GM23338 (cell line): ENCODE results near the gene INPP5A. TPM values are rescaled to one million over a fixed set of nuclear protein-coding genes. Genes with fewer than 3 reads are reported as not detected.
A peak's percentile ranks its signal among the peaks of the same experiment; 100 is the strongest.

Source experiments
- ATAC-seq: fragments of 200-7000 bp; cut with Tn5 transposase; 3 replicates; pipeline ENCODE4 v1.9.1; 2020
- DNase-seq: peaks from one replicate; pipeline ENCODE4 v3.0.0-alpha.2; 2015; ENCODE audit warnings: low spot score
- H2AFZ ChIP-seq: fragments of 200-600 bp; sonication (generic); 2 replicates; pipeline ENCODE4 v1.8.0; 2016; ENCODE audit warnings: antibody characterized with exemption, mild to moderate bottlenecking, moderate library complexity
- H3F3A ChIP-seq: fragments of 200-600 bp; sonication (generic); replicated peaks from 2 replicates; pipeline ENCODE4 v1.8.0; 2017; ENCODE audit warnings: antibody characterized with exemption, mixed run types, low read depth
- H3K27ac ChIP-seq: fragments of 200-600 bp; sonication (generic); 2 replicates; pipeline ENCODE4 v1.6.1; 2016; ENCODE audit warnings: low read depth
- H3K27me3 ChIP-seq: fragments of 200-600 bp; sonication (generic); 2 replicates; pipeline ENCODE4 v1.8.0; 2016; ENCODE audit warnings: mild to moderate bottlenecking, mixed run types, moderate library complexity; ENCODE audit not compliant: insufficient read depth
- H3K36me3 ChIP-seq: fragments of 200-600 bp; sonication (generic); 2 replicates; pipeline ENCODE4 v1.8.0; 2016; ENCODE audit warnings: mild to moderate bottlenecking; ENCODE audit not compliant: insufficient read depth
- H3K4me1 ChIP-seq: fragments of 200-600 bp; sonication (generic); 2 replicates; pipeline ENCODE4 v1.8.0; 2016; ENCODE audit warnings: mild to moderate bottlenecking, moderate library complexity; ENCODE audit not compliant: insufficient read depth
- H3K4me2 ChIP-seq: fragments of 200-600 bp; sonication (generic); 2 replicates; pipeline ENCODE4 v1.7.1; 2017; ENCODE audit warnings: mixed run types
- H3K4me3 ChIP-seq: fragments of 200-600 bp; sonication (generic); 2 replicates; pipeline ENCODE4 v1.6.1; 2016; ENCODE audit warnings: mixed run types
- H3K79me2 ChIP-seq: fragments of 200-600 bp; sonication (generic); replicated peaks from 2 replicates; pipeline ENCODE4 v1.8.0; 2017; ENCODE audit warnings: mild to moderate bottlenecking; ENCODE audit not compliant: insufficient read depth
- H3K9me2 ChIP-seq: fragments of 200-600 bp; sonication (generic); 2 replicates; pipeline ENCODE4 v1.8.0; 2017; ENCODE audit not compliant: insufficient read depth
- H4K20me1 ChIP-seq: fragments of 200-600 bp; sonication (generic); replicated peaks from 2 replicates; pipeline ENCODE4 v1.8.0; 2017; ENCODE audit warnings: mild to moderate bottlenecking; ENCODE audit not compliant: insufficient read depth
- H3K27ac Mint-ChIP-seq: 2 replicates; pipeline ENCODE4 v1.8.0; 2020; ENCODE audit warnings: inconsistent platforms, mild to moderate bottlenecking, moderate library complexity, mixed read lengths
- H3K27me3 Mint-ChIP-seq: 3 replicates; pipeline ENCODE4 v1.8.0; 2022; ENCODE audit warnings: low read depth, mild to moderate bottlenecking, moderate library complexity, mixed read lengths, inconsistent platforms; ENCODE audit not compliant: insufficient read depth, poor library complexity
- H3K36me3 Mint-ChIP-seq: 3 replicates; pipeline ENCODE4 v1.8.0; 2021; ENCODE audit warnings: low read depth, mild to moderate bottlenecking, inconsistent platforms, moderate library complexity, mixed read lengths
- H3K4me1 Mint-ChIP-seq: 3 replicates; pipeline ENCODE4 v1.8.0; 2020; ENCODE audit warnings: mild to moderate bottlenecking, inconsistent platforms, mixed read lengths
- H3K4me3 Mint-ChIP-seq: 3 replicates; pipeline ENCODE4 v1.8.0; 2021; ENCODE audit warnings: moderate library complexity, mild to moderate bottlenecking, inconsistent platforms, mixed read lengths
- H3K9me3 Mint-ChIP-seq: 3 replicates; pipeline ENCODE4 v1.8.0; 2020; ENCODE audit warnings: moderate library complexity, mild to moderate bottlenecking, inconsistent platforms, mixed read lengths
- CREB1 ChIP-seq: fragments of 250-450 bp; sonication (Bioruptor Pico); IDR thresholded peaks from 2 replicates; pipeline ENCODE4 v1.5.0; 2020; ENCODE audit warnings: low read depth, mild to moderate bottlenecking, moderate library complexity
- EZH2 ChIP-seq: fragments of 200-600 bp; sonication (generic); IDR thresholded peaks from one replicate; pipeline ENCODE4 v1.8.0; 2017; ENCODE audit warnings: antibody characterized with exemption, mild to moderate bottlenecking, low read depth; ENCODE audit not compliant: unreplicated experiment
- EZH2phosphoT487 ChIP-seq: fragments of 200-600 bp; sonication (generic); IDR thresholded peaks from one replicate; pipeline ENCODE4 v1.8.1; 2018; ENCODE audit warnings: antibody characterized with exemption; ENCODE audit not compliant: unreplicated experiment
- JUNB ChIP-seq: IDR thresholded peaks from one replicate; pipeline ENCODE4 v1.6.1; 2016; ENCODE audit warnings: antibody characterized with exemption; ENCODE audit not compliant: unreplicated experiment
- POLR2AphosphoS5 ChIP-seq: IDR thresholded peaks from 2 replicates; pipeline ENCODE4 v1.6.1; 2016; ENCODE audit warnings: antibody characterized with exemption, low read depth
- STAT1 ChIP-seq: IDR thresholded peaks from one replicate; pipeline ENCODE4 v1.6.1; 2016; ENCODE audit warnings: antibody characterized with exemption; ENCODE audit not compliant: unreplicated experiment
- ZNF114 ChIP-seq: fragments of 250-450 bp; sonication (Bioruptor Pico); IDR thresholded peaks from 2 replicates; pipeline ENCODE4 v1.5.0; 2020; ENCODE audit warnings: mild to moderate bottlenecking, moderate library complexity
- ZNF331 ChIP-seq: fragments of 250-450 bp; sonication (Bioruptor Pico); IDR thresholded peaks from 2 replicates; pipeline ENCODE4 v1.5.0; 2020; ENCODE audit warnings: low read depth, mild to moderate bottlenecking, moderate library complexity
- polyA plus RNA-seq: library from polyadenylated mRNA; unstranded; fragments of >200 nt; fragmentation: Nextera tagmentation; extraction: Ambion mirVana; gene quantifications from 2 replicates; pipeline ENCODE4 v1.2.1, GENCODE V29; 2016
- total RNA-seq: library from RNA; depleted of rRNA; stranded (reverse); fragments of >200 nt; shearing (Covaris generic); gene quantifications from 2 replicates; pipeline ENCODE4 v1.2.3, GENCODE V29; 2014
- TF ChIP-seq, protein P1 (sequence below): fragments of 250-450 bp; sonication (Bioruptor Pico); IDR thresholded peaks from 2 replicates; pipeline ENCODE4 v1.5.0; 2020; ENCODE audit warnings: mild to moderate bottlenecking, moderate library complexity
- TF ChIP-seq, protein P2 (sequence below): IDR thresholded peaks from one replicate; pipeline ENCODE4 v1.6.1; 2018; ENCODE audit warnings: antibody characterized with exemption; ENCODE audit not compliant: unreplicated experiment
- TF ChIP-seq, protein P3 (sequence below): IDR thresholded peaks from 2 replicates; pipeline ENCODE4 v1.6.1; 2016; ENCODE audit warnings: antibody characterized with exemption
- TF ChIP-seq, protein P4 (sequence below), 2 experiments: fragments of 200-600 bp in 1 of 2; sonication (generic) in 1 of 2; conservative IDR thresholded peaks; 2 replicates each; pipeline versions ENCODE4 v1.5.1 to v1.6.1; 2016 to 2017; ENCODE audit warnings: antibody characterized with exemption in 2 of 2, low read depth in 2 of 2, mild to moderate bottlenecking in 2 of 2, moderate library complexity in 1 of 2

The INPP5A gene
- total and polyA plus RNA-seq, 2 experiments from 2014 or later = 5.9 to 40.6 TPM

DNA sequence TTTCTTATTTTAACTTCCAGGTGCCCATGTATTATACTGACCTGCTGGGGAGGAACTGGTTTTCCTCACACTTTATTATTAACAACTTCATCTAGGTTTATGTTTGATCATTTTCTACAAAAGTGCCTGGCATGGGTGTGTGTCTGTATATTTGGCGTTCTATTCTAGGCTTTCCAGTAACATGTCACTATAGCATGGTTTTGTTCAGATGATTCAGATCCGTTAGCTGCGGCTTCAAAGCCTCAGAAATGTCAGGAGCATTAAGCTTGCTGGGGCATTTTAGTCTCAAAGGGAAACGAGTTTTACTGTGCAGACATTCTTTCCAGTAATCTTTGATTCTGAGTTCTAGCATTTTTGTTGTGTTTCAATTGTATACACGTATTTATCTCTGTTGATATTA lies 2.3 kb downstream of the INPP5A start:
- Histone ChIP-seq H3K4me1 (peaks cover 14% of the 10 kb centered on the region; the same call in 1 of the 2 replicates), H3K4me2 (0 out of 2 replicates have a peak overlapping the region, but pooled peaks have one; percentile 17), H2AFZ (no peak overlapping the region), H4K20me1 (peaks cover 22% of the 10 kb centered on the region), H3K9me2 (no peaks in the 10 kb centered on the region), H3K27ac (no peak overlapping the region), H3K79me2 (peaks cover 52% of the 10 kb centered on the region), H3K4me3 (no peak overlapping the region), H3K36me3 (no peaks in the 10 kb centered on the region), H3F3A (no peaks in the 10 kb centered on the region), H3K27me3 (peaks cover 10% of the 10 kb centered on the region)
- ATAC-seq (no peak), DNase-seq (no peak)
- Mint-ChIP-seq H3K36me3 (no peaks in the 10 kb centered on the region), H3K27ac (no peak overlapping the region), H3K27me3 (peaks cover 33% of the 10 kb centered on the region), H3K4me1 (peaks cover 56% of the 10 kb centered on the region), H3K4me3 (no peak overlapping the region), H3K9me3 (no peaks in the 10 kb centered on the region)
- no peak for TF ChIP-seq EZH2
- TF ChIP-seq POLR2AphosphoS5 = no peak
- TF ChIP-seq ZNF114 (CRISPR knock-in tag) = no peak
- no peak for TF ChIP-seq ZNF331 (CRISPR knock-in tag)
- TF ChIP-seq, protein P1, sequence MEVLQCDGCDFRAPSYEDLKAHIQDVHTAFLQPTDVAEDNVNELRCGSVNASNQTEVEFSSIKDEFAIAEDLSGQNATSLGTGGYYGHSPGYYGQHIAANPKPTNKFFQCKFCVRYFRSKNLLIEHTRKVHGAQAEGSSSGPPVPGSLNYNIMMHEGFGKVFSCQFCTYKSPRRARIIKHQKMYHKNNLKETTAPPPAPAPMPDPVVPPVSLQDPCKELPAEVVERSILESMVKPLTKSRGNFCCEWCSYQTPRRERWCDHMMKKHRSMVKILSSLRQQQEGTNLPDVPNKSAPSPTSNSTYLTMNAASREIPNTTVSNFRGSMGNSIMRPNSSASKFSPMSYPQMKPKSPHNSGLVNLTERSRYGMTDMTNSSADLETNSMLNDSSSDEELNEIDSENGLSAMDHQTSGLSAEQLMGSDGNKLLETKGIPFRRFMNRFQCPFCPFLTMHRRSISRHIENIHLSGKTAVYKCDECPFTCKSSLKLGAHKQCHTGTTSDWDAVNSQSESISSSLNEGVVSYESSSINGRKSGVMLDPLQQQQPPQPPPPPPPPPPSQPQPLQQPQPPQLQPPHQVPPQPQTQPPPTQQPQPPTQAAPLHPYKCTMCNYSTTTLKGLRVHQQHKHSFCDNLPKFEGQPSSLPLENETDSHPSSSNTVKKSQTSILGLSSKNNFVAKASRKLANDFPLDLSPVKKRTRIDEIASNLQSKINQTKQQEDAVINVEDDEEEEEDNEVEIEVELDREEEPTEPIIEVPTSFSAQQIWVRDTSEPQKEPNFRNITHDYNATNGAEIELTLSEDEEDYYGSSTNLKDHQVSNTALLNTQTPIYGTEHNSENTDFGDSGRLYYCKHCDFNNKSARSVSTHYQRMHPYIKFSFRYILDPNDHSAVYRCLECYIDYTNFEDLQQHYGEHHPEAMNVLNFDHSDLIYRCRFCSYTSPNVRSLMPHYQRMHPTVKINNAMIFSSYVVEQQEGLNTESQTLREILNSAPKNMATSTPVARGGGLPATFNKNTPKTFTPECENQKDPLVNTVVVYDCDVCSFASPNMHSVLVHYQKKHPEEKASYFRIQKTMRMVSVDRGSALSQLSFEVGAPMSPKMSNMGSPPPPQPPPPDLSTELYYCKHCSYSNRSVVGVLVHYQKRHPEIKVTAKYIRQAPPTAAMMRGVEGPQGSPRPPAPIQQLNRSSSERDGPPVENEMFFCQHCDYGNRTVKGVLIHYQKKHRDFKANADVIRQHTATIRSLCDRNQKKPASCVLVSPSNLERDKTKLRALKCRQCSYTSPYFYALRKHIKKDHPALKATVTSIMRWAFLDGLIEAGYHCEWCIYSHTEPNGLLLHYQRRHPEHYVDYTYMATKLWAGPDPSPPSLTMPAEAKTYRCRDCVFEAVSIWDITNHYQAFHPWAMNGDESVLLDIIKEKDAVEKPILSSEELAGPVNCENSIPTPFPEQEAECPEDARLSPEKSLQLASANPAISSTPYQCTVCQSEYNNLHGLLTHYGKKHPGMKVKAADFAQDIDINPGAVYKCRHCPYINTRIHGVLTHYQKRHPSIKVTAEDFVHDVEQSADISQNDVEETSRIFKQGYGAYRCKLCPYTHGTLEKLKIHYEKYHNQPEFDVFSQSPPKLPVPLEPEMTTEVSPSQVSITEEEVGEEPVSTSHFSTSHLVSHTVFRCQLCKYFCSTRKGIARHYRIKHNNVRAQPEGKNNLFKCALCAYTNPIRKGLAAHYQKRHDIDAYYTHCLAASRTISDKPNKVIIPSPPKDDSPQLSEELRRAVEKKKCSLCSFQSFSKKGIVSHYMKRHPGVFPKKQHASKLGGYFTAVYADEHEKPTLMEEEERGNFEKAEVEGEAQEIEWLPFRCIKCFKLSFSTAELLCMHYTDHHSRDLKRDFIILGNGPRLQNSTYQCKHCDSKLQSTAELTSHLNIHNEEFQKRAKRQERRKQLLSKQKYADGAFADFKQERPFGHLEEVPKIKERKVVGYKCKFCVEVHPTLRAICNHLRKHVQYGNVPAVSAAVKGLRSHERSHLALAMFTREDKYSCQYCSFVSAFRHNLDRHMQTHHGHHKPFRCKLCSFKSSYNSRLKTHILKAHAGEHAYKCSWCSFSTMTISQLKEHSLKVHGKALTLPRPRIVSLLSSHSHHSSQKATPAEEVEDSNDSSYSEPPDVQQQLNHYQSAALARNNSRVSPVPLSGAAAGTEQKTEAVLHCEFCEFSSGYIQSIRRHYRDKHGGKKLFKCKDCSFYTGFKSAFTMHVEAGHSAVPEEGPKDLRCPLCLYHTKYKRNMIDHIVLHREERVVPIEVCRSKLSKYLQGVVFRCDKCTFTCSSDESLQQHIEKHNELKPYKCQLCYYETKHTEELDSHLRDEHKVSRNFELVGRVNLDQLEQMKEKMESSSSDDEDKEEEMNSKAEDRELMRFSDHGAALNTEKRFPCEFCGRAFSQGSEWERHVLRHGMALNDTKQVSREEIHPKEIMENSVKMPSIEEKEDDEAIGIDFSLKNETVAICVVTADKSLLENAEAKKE (CRISPR knock-in tag) = no peak
- TF ChIP-seq, protein P2, sequence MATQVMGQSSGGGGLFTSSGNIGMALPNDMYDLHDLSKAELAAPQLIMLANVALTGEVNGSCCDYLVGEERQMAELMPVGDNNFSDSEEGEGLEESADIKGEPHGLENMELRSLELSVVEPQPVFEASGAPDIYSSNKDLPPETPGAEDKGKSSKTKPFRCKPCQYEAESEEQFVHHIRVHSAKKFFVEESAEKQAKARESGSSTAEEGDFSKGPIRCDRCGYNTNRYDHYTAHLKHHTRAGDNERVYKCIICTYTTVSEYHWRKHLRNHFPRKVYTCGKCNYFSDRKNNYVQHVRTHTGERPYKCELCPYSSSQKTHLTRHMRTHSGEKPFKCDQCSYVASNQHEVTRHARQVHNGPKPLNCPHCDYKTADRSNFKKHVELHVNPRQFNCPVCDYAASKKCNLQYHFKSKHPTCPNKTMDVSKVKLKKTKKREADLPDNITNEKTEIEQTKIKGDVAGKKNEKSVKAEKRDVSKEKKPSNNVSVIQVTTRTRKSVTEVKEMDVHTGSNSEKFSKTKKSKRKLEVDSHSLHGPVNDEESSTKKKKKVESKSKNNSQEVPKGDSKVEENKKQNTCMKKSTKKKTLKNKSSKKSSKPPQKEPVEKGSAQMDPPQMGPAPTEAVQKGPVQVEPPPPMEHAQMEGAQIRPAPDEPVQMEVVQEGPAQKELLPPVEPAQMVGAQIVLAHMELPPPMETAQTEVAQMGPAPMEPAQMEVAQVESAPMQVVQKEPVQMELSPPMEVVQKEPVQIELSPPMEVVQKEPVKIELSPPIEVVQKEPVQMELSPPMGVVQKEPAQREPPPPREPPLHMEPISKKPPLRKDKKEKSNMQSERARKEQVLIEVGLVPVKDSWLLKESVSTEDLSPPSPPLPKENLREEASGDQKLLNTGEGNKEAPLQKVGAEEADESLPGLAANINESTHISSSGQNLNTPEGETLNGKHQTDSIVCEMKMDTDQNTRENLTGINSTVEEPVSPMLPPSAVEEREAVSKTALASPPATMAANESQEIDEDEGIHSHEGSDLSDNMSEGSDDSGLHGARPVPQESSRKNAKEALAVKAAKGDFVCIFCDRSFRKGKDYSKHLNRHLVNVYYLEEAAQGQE = no peak
- TF ChIP-seq STAT1 = no peak
- no peak for TF ChIP-seq CREB1 (CRISPR knock-in tag)
- TF ChIP-seq EZH2phosphoT487 = no peak
- TF ChIP-seq, protein P3, sequence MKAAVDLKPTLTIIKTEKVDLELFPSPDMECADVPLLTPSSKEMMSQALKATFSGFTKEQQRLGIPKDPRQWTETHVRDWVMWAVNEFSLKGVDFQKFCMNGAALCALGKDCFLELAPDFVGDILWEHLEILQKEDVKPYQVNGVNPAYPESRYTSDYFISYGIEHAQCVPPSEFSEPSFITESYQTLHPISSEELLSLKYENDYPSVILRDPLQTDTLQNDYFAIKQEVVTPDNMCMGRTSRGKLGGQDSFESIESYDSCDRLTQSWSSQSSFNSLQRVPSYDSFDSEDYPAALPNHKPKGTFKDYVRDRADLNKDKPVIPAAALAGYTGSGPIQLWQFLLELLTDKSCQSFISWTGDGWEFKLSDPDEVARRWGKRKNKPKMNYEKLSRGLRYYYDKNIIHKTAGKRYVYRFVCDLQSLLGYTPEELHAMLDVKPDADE = no peak
- TF ChIP-seq JUNB = no peak
- TF ChIP-seq, protein P4, sequence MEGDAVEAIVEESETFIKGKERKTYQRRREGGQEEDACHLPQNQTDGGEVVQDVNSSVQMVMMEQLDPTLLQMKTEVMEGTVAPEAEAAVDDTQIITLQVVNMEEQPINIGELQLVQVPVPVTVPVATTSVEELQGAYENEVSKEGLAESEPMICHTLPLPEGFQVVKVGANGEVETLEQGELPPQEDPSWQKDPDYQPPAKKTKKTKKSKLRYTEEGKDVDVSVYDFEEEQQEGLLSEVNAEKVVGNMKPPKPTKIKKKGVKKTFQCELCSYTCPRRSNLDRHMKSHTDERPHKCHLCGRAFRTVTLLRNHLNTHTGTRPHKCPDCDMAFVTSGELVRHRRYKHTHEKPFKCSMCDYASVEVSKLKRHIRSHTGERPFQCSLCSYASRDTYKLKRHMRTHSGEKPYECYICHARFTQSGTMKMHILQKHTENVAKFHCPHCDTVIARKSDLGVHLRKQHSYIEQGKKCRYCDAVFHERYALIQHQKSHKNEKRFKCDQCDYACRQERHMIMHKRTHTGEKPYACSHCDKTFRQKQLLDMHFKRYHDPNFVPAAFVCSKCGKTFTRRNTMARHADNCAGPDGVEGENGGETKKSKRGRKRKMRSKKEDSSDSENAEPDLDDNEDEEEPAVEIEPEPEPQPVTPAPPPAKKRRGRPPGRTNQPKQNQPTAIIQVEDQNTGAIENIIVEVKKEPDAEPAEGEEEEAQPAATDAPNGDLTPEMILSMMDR (conservative IDR thresholded peaks at IDR 0.05; ENCODE audit: low read depth in 2 of 2) = no peak
